Measurements from ENCODE around the gene IGHMBP2. TPM values are rescaled to one million over a fixed set of nuclear protein-coding genes. Genes with fewer than 3 reads are reported as not detected.

Gene IGHMBP2
- total RNA-seq, 2 experiments from 2014 or later: 17.5 to 18.5 TPM

GRCh38 chr11:68924073-68924925 lies 20.6 kb downstream of the IGHMBP2 start:
- no peak for TF ChIP-seq CTCF (IDR thresholded peaks at IDR 0.05)
- H3K4me1 ChIP-seq (ENCODE audit: insufficient read depth, low read length): no peaks in the 10 kb centered on the region
- H3K4me3 Mint-ChIP-seq: no peak overlapping the region
- peaks cover 98% of the 10 kb centered on the region for H3K36me3 Mint-ChIP-seq (ENCODE audit: low read depth)
- H3K27me3 Mint-ChIP-seq: no peaks in the 10 kb centered on the region
- ChIA-PET CTCF (interaction anchor here (0.5 kb wide), 1 partner anchor 430 kb away, joined by 4 read pairs; no protein-coding TSS in a partner anchor), POLR2A (no interaction called here)
- no peaks in the 10 kb centered on the region for H3K27me3 ChIP-seq (ENCODE audit: control insufficient read depth in 1 of 2, insufficient read depth in 2 of 2, low read length in 2 of 2)
- peaks cover 5% of the 10 kb centered on the region for H3K9me3 Mint-ChIP-seq
- H3K4me1 Mint-ChIP-seq (ENCODE audit: low read depth): no peaks in the 10 kb centered on the region
- no peak overlapping the region for H3K4me3 ChIP-seq (ENCODE audit: low read length)
- H3K27ac ChIP-seq (ENCODE audit: low read depth in 1 of 2, low read length in 2 of 2): no peak overlapping the region
- peaks cover 24 to 27% of the 10 kb centered on the region in 2 experiments for H3K9me3 ChIP-seq (ENCODE audit: control insufficient read depth in 1 of 2, insufficient read depth in 1 of 2, low read length in 2 of 2)
- DNase-seq: no peak
- intact Hi-C loops (cut with DNase I, micrococcal nuclease): no loop called here
- ATAC-seq (ENCODE audit: poor library complexity): no peak
- peaks cover 76% of the 10 kb centered on the region for H3K36me3 ChIP-seq (ENCODE audit: insufficient read depth, low read length)
- H3K27ac Mint-ChIP-seq: no peak overlapping the region

- ChIA-PET POLR2A (no interaction called here), CTCF (no interaction called here)
- peaks cover 5% of the 10 kb centered on the region for H3K9me3 Mint-ChIP-seq
Observed at GRCh38 chr11:68925611-68926010, 21.9 kb downstream of the IGHMBP2 start.

More at GRCh38 chr11:68925611-68926010, 21.9 kb downstream of the IGHMBP2 start:
- Histone ChIP-seq H3K9me3 (ENCODE audit: control insufficient read depth in 1 of 2, insufficient read depth in 1 of 2, low read length in 2 of 2) (peaks cover 24 to 27% of the 10 kb centered on the region in 2 experiments), H3K27ac (ENCODE audit: low read depth in 1 of 2, low read length in 2 of 2) (no peak overlapping the region), H3K4me1 (ENCODE audit: insufficient read depth, low read length) (no peaks in the 10 kb centered on the region), H3K36me3 (ENCODE audit: insufficient read depth, low read length) (peaks cover 82% of the 10 kb centered on the region), H3K27me3 (ENCODE audit: control insufficient read depth in 1 of 2, insufficient read depth in 2 of 2, low read length in 2 of 2) (no peaks in the 10 kb centered on the region), H3K4me3 (ENCODE audit: low read length) (no peak overlapping the region)
- intact Hi-C loops (cut with DNase I, micrococcal nuclease): no loop called here
- ATAC-seq (ENCODE audit: poor library complexity) (no peak), DNase-seq (no peak)
- Mint-ChIP-seq H3K36me3 (ENCODE audit: low read depth) (peaks cover 98% of the 10 kb centered on the region), H3K4me1 (ENCODE audit: low read depth) (no peaks in the 10 kb centered on the region), H3K27ac (no peak overlapping the region), H3K27me3 (no peaks in the 10 kb centered on the region), H3K4me3 (no peak overlapping the region)
- TF ChIP-seq CTCF (IDR thresholded peaks at IDR 0.05): no peak
